ENCODE measurements around the gene MT1A.
"Not testable (repeated sequence)": the region's sequence is repeated elsewhere in the genome, so short reads cannot be mapped to it uniquely, and the experiment has no call there.

MT1A gene

GRCh38 chr16:56623184-56623583 lies 15.3 kb upstream of the MT1A start:
- peaks cover 63% of the 10 kb centered on the region for H3K27me3 ChIP-seq (ENCODE audit: control insufficient read depth, insufficient read depth, low read length)
- H3K27ac ChIP-seq (ENCODE audit: low read length); H3K9me3 ChIP-seq (ENCODE audit: control insufficient read depth, insufficient read depth, low read length); H3K36me3 ChIP-seq (ENCODE audit: control insufficient read depth, insufficient read depth, low read length); DNase-seq (ENCODE audit: low read depth, low spot score); H3K4me3 ChIP-seq (ENCODE audit: low read length); H3K4me1 ChIP-seq (ENCODE audit: control insufficient read depth, insufficient read depth, low read length): not testable (repeated sequence)
- WGBS (ENCODE audit: insufficient coverage, insufficient read length), result no CpG with 5 or more reads among the region's 5 CpGs

DNA sequence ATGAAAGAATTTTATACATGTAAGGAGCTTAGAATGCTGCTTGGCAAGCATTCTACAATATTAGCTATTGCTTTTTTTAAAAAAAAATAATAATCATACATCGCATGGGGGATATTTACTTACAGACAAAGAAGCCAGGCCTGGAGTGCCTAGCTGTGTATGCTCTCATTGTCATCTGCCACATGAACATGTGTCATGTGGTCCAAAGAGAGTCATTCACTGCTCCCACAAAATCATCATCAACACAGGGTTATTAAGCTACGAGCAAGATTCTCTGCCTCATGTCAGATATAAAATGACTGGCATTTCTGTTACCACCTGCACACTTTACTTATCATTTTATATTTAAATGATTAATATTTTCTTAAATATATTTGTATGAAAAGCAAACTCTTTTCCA lies 14.8 kb upstream of the MT1A start:
- Histone ChIP-seq H3K9me3 (ENCODE audit: control insufficient read depth, insufficient read depth, low read length) (no peaks in the 10 kb centered on the region), H3K4me1 (ENCODE audit: control insufficient read depth, insufficient read depth, low read length) (peaks cover 3% of the 10 kb centered on the region), H3K36me3 (ENCODE audit: control insufficient read depth, insufficient read depth, low read length) (no peaks in the 10 kb centered on the region), H3K27me3 (ENCODE audit: control insufficient read depth, insufficient read depth, low read length) (peaks cover 61% of the 10 kb centered on the region), H3K4me3 (ENCODE audit: low read length) (no peak overlapping the region), H3K27ac (ENCODE audit: low read length) (no peak overlapping the region)
- DNase-seq (ENCODE audit: low read depth, low spot score), result no peak
- no CpG with 5 or more reads among the region's 2 CpGs for WGBS (ENCODE audit: insufficient coverage, insufficient read length)

DNA sequence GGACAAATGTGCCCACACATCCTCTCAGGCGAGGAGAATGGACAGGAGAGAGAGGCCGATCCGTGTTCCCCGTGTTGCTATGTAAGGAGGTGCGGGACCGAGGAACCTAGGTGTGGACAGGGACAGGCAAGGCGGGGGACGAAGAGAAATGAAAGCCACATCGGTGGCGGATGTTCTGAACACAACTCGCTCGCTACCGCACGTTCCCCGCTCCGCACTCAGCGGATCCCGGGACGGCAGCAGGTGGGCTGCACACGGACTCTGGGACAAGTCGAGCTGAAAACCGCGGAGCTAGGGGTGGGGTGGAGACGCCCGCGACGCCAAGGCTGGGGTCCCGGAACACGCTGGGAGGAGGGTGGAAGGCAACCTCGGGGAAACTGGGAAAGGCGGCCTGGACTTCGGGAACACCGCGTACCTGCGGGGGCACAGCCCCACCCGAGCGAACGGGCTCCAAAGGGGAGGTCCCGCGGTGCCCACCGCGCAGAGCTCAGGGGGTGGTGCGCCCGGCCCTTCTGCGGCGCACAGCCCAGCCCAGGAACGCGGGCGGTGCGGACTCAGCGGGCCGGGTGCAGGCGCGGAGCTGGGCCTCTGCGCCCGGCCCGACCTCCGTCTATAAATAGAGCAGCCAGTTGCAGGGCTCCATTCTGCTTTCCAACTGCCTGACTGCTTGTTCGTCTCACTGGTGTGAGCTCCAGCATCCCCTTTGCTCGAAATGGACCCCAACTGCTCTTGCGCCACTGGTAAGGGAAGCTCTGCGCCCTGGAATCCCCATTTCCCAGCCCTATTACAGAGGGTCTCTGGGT lies 13.1 kb upstream of the MT1A start, which contains the start of gene MT1E:
TSS of gene MT1E (plus strand) at position 642 of the 803 bp plus-strand sequence. CDS start at position 713, 71 bp downstream.
- H3K4me3 ChIP-seq (ENCODE audit: low read length), result peak within 1 kb of the TSS; percentile 19; the same call in 1 of the 2 replicates
- no peak within 1 kb of the TSS for H3K27ac ChIP-seq (ENCODE audit: low read length)

DNA sequence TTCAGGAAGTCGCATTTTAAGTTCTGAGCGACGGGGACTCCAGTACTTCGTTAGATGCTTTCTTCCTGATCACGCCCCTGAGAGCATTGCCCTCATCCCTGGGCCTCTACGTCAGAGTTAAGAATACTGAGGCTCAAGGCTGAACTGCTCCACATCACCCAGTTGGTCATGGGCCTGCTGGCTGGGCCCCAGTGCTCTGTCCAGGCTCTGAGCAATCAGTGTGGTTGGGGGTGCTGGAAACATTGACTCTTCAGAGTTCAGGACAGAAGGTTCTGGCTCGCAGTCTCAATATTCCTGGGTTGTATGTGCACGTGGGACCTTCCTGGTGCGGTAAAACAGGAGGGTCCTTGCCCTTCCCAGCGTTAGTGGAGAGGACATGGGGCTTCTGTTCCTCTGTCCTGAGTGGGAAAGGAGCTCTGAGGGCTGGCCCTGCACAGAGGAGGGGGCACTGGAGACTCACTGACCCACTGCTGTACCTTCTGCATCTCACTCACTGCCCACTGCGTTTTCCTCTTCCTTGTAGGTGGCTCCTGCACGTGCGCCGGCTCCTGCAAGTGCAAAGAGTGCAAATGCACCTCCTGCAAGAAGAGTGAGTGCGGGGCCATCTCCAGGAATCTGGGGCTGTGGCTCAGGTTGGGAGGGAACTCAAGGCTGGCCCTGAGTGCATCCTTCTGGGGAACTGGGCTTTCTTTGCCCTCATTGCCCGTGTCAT lies 12.4 kb upstream of the MT1A start:
- no peak for DNase-seq (ENCODE audit: low read depth, low spot score)
- WGBS (ENCODE audit: insufficient coverage, insufficient read length), result no CpG with 5 or more reads among the region's 16 CpGs
- Histone ChIP-seq H3K36me3 (ENCODE audit: control insufficient read depth, insufficient read depth, low read length) (no peaks in the 10 kb centered on the region), H3K9me3 (ENCODE audit: control insufficient read depth, insufficient read depth, low read length) (no peaks in the 10 kb centered on the region), H3K4me1 (ENCODE audit: control insufficient read depth, insufficient read depth, low read length) (peaks cover 3% of the 10 kb centered on the region), H3K27ac (ENCODE audit: low read length) (no peak overlapping the region), H3K27me3 (ENCODE audit: control insufficient read depth, insufficient read depth, low read length) (peaks cover 68% of the 10 kb centered on the region), H3K4me3 (ENCODE audit: low read length) (no peak overlapping the region; the same call in 1 of the 2 replicates)

More for the DNA sequence above, 13.1 kb upstream of the MT1A start, which contains the start of gene MT1E:
- Histone ChIP-seq H3K4me1 (ENCODE audit: control insufficient read depth, insufficient read depth, low read length) (peaks cover 3% of the 10 kb centered on the region), H3K36me3 (ENCODE audit: control insufficient read depth, insufficient read depth, low read length) (no peaks in the 10 kb centered on the region), H3K9me3 (ENCODE audit: control insufficient read depth, insufficient read depth, low read length) (no peaks in the 10 kb centered on the region), H3K27me3 (ENCODE audit: control insufficient read depth, insufficient read depth, low read length) (peaks cover 64% of the 10 kb centered on the region)
- no CpG with 5 or more reads among the region's 62 CpGs for WGBS (ENCODE audit: insufficient coverage, insufficient read length)
- no peak for DNase-seq (ENCODE audit: low read depth, low spot score)

GRCh38 chr16:56626685-56627084 lies 11.8 kb upstream of the MT1A start:
- H3K9me3 ChIP-seq (ENCODE audit: control insufficient read depth, insufficient read depth, low read length), result no peaks in the 10 kb centered on the region
- peaks cover 74% of the 10 kb centered on the region for H3K27me3 ChIP-seq (ENCODE audit: control insufficient read depth, insufficient read depth, low read length)
- DNase-seq (ENCODE audit: low read depth, low spot score), result no peak
- no peak overlapping the region for H3K4me3 ChIP-seq (ENCODE audit: low read length)
- H3K4me1 ChIP-seq (ENCODE audit: control insufficient read depth, insufficient read depth, low read length), result peaks cover 3% of the 10 kb centered on the region
- WGBS (ENCODE audit: insufficient coverage, insufficient read length), result no CpG with 5 or more reads among the region's 7 CpGs
- no peaks in the 10 kb centered on the region for H3K36me3 ChIP-seq (ENCODE audit: control insufficient read depth, insufficient read depth, low read length)
- no peak overlapping the region for H3K27ac ChIP-seq (ENCODE audit: low read length)

DNA sequence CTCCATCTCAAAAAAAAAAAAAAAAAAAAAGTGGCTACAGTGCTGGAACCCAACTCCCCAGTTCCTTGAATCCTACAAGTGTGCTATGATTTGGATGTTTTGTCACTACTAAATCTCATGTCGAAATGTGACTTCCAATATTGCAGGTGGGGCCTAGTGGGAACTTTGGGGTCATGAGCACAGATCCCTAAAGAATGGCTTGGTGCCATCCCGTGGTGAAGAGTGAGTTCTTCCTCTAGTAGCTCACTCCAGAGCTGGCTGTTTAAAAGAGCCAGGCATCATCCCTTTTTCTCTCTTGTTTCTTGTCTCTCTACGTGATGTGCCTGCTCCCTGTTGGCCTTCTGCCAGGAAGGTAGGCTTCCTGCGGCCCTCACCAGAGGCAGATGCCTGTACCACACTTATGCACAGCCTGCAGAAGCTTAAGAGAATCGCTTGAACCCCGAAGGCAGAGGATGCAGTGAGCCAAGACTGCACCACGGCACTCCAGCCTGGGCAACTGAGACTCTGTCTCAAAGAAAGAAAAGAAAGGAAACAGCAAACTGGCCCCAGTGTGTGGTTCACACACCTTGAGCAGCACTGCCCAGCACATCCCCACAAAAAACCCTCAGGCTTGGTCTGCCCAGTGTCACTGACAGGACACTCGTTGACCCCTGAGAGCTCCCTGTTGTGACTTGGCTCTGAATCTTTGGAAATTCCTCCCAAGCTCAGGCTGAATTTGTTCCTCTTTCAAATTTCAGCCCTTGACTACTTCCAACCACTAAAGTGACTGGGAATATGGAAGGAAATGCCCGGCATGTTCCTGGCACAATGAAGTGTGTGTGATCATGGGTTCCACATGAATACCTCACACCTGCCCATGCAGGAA lies 9.7 kb upstream of the MT1A start:
- Histone ChIP-seq H3K36me3 (ENCODE audit: control insufficient read depth, insufficient read depth, low read length) (no peaks in the 10 kb centered on the region), H3K4me3 (ENCODE audit: low read length) (no peak overlapping the region), H3K27ac (ENCODE audit: low read length) (no peak overlapping the region), H3K9me3 (ENCODE audit: control insufficient read depth, insufficient read depth, low read length) (no peaks in the 10 kb centered on the region), H3K4me1 (ENCODE audit: control insufficient read depth, insufficient read depth, low read length) (peaks cover 3% of the 10 kb centered on the region), H3K27me3 (ENCODE audit: control insufficient read depth, insufficient read depth, low read length) (peaks cover 85% of the 10 kb centered on the region)
- DNase-seq (ENCODE audit: low read depth, low spot score), result no peak
- WGBS (ENCODE audit: insufficient coverage, insufficient read length), result no CpG with 5 or more reads among the region's 9 CpGs

GRCh38 chr16:56629531-56629930 lies 8.9 kb upstream of the MT1A start:
- DNase-seq (ENCODE audit: low read depth, low spot score), result no peak
- no CpG with 5 or more reads among the region's 3 CpGs for WGBS (ENCODE audit: insufficient coverage, insufficient read length)
- H3K4me1 ChIP-seq (ENCODE audit: control insufficient read depth, insufficient read depth, low read length), result peaks cover 3% of the 10 kb centered on the region
- H3K27me3 ChIP-seq (ENCODE audit: control insufficient read depth, insufficient read depth, low read length), result peaks cover 88% of the 10 kb centered on the region
- H3K27ac ChIP-seq (ENCODE audit: low read length), result no peak overlapping the region
- H3K4me3 ChIP-seq (ENCODE audit: low read length), result no peak overlapping the region
- H3K36me3 ChIP-seq (ENCODE audit: control insufficient read depth, insufficient read depth, low read length), result no peaks in the 10 kb centered on the region
- H3K9me3 ChIP-seq (ENCODE audit: control insufficient read depth, insufficient read depth, low read length), result no peaks in the 10 kb centered on the region

DNA sequence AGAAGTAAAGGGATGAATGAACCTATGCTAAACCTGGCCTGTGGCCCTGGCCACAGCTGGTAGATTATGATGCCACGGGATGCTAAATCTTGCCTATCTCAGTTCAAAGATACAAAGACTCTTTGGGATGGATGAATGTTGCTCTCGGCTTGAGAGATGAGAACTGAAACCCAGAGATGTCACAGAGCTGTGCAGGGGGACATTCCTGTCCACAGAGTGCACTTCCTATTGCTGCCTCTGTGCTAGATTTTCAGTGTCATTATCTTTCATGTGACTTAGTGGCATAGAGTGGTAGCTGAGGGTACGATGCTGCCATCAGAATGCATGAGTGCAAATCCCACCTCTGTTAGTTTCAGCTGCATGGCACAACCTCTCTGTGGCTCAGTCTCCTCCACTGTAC lies 8.3 kb upstream of the MT1A start:
- WGBS (ENCODE audit: insufficient coverage, insufficient read length), result no CpG with 5 or more reads among the region's 3 CpGs
- H3K36me3 ChIP-seq (ENCODE audit: control insufficient read depth, insufficient read depth, low read length), result no peaks in the 10 kb centered on the region
- peaks cover 88% of the 10 kb centered on the region for H3K27me3 ChIP-seq (ENCODE audit: control insufficient read depth, insufficient read depth, low read length)
- DNase-seq (ENCODE audit: low read depth, low spot score), result no peak
- no peaks in the 10 kb centered on the region for H3K9me3 ChIP-seq (ENCODE audit: control insufficient read depth, insufficient read depth, low read length)
- H3K27ac ChIP-seq (ENCODE audit: low read length), result no peak overlapping the region
- H3K4me3 ChIP-seq (ENCODE audit: low read length), result no peak overlapping the region
- peaks cover under 1% of the 10 kb centered on the region for H3K4me1 ChIP-seq (ENCODE audit: control insufficient read depth, insufficient read depth, low read length)

DNA sequence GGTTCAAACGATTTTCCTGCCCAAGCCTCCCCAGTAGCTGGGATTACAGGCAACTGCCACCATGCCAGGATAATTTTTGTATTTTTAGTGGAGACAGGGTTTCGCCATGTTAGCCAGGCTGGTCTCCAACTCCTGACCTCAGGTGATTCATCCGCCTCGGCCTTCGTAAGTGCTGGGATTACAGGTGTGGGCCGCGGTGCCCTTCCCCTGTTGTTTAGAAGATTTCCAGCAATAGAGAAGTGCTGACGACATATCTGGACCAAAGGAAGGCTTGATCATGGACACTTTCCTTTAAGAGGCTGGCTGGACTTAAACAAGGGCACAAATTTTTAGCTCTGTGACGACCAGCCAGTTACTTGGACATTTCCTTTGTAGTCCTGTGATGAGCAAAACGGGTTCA lies 7.3 kb upstream of the MT1A start:
- no CpG with 5 or more reads among the region's 10 CpGs for WGBS (ENCODE audit: insufficient coverage, insufficient read length)
- Histone ChIP-seq H3K27me3 (ENCODE audit: control insufficient read depth, insufficient read depth, low read length) (peaks cover 89% of the 10 kb centered on the region), H3K36me3 (ENCODE audit: control insufficient read depth, insufficient read depth, low read length) (no peaks in the 10 kb centered on the region; the same call in 1 of the 2 replicates), H3K27ac (ENCODE audit: low read length) (no peak overlapping the region), H3K9me3 (ENCODE audit: control insufficient read depth, insufficient read depth, low read length) (no peaks in the 10 kb centered on the region), H3K4me3 (ENCODE audit: low read length) (no peak overlapping the region), H3K4me1 (ENCODE audit: control insufficient read depth, insufficient read depth, low read length) (peaks cover 2% of the 10 kb centered on the region)
- DNase-seq (ENCODE audit: low read depth, low spot score), result no peak

- DNase-seq (ENCODE audit: low read depth, low spot score), result no peak
- H3K27me3 ChIP-seq (ENCODE audit: control insufficient read depth, insufficient read depth, low read length), result peaks cover 89% of the 10 kb centered on the region
- no peak overlapping the region for H3K27ac ChIP-seq (ENCODE audit: low read length)
- H3K4me3 ChIP-seq (ENCODE audit: low read length), result peak overlapping the region; percentile 7; the same call in 1 of the 2 replicates
- H3K36me3 ChIP-seq (ENCODE audit: control insufficient read depth, insufficient read depth, low read length), result no peaks in the 10 kb centered on the region; the same call in 1 of the 2 replicates
- H3K9me3 ChIP-seq (ENCODE audit: control insufficient read depth, insufficient read depth, low read length), result no peaks in the 10 kb centered on the region
- WGBS (ENCODE audit: insufficient coverage, insufficient read length), result no CpG with 5 or more reads among the region's 14 CpGs
- peaks cover 2% of the 10 kb centered on the region; the same call in 1 of the 2 replicates for H3K4me1 ChIP-seq (ENCODE audit: control insufficient read depth, insufficient read depth, low read length)
These were observed 6.7 kb upstream of the MT1A start for GRCh38 chr16:56631832-56632155.

Measured in iPS DF 6.9 (cell line).